ENCODE results near the gene SMIM36. TPM values are rescaled to one million over a fixed set of nuclear protein-coding genes. Genes with fewer than 3 reads are reported as not detected.

SMIM36 gene
- total RNA-seq, 1 donor from 2014 or later, result not detected

- H3K4me1 Mint-ChIP-seq, result no peaks in the 10 kb centered on the region
- ATAC-seq (ENCODE audit: low read depth) (no peak), DNase-seq (no peak)
- peaks cover 9% of the 10 kb centered on the region for H3K27me3 Mint-ChIP-seq
- TF ChIP-seq CTCF (IDR thresholded peaks at IDR 0.05), result no peak
- H3K9me3 Mint-ChIP-seq, result no peaks in the 10 kb centered on the region
- H3K4me3 Mint-ChIP-seq, result no peak overlapping the region
- ChIA-PET CTCF (interaction anchor here (1.1 to 2.0 kb wide), 2 partner anchors 19 to 56 kb away, joined by 3 to 8 read pairs; no protein-coding TSS in a partner anchor), POLR2A (no interaction called here)
- no peak overlapping the region for H3K27ac Mint-ChIP-seq
- intact Hi-C loops (cut with micrococcal nuclease), result no loop called here
- no peaks in the 10 kb centered on the region for H3K36me3 Mint-ChIP-seq (ENCODE audit: low read depth)
Observed at GRCh38 chr17:55545806-55546205, 34.6 kb upstream of the SMIM36 start.

GRCh38 chr17:55543709-55544108, 32.5 kb upstream of the SMIM36 start:
- no peak for ATAC-seq (ENCODE audit: low read depth)

GRCh38 chr17:55540414-55541091, 29.3 kb upstream of the SMIM36 start:
- H3K9me3 Mint-ChIP-seq, result no peaks in the 10 kb centered on the region
- POLR2A ChIA-PET, result no interaction called here
- H3K27me3 Mint-ChIP-seq, result peaks cover 14% of the 10 kb centered on the region
- H3K4me3 Mint-ChIP-seq, result no peak overlapping the region
- ATAC-seq (ENCODE audit: low read depth), result no peak
- DNase-seq, result no peak
- CTCF ChIA-PET, result interaction anchor here (1.0 to 1.4 kb wide), 2 partner anchors 14 to 62 kb away, joined by 3 read pairs; no protein-coding TSS in a partner anchor
- TF ChIP-seq CTCF (IDR thresholded peaks at IDR 0.05), result no peak
- no peaks in the 10 kb centered on the region for H3K36me3 Mint-ChIP-seq (ENCODE audit: low read depth)
- no peaks in the 10 kb centered on the region for H3K4me1 Mint-ChIP-seq
- no peak overlapping the region for H3K27ac Mint-ChIP-seq
- intact Hi-C loops (cut with micrococcal nuclease), result no loop called here

More at GRCh38 chr17:55543709-55544108, 32.5 kb upstream of the SMIM36 start:
- POLR2A ChIA-PET, result no interaction called here
- no peak for DNase-seq
- Mint-ChIP-seq H3K4me1 (no peaks in the 10 kb centered on the region), H3K27me3 (peaks cover 11% of the 10 kb centered on the region), H3K27ac (no peak overlapping the region), H3K9me3 (no peaks in the 10 kb centered on the region), H3K36me3 (ENCODE audit: low read depth) (no peaks in the 10 kb centered on the region), H3K4me3 (no peak overlapping the region)
- no peak for TF ChIP-seq CTCF (IDR thresholded peaks at IDR 0.05)
- intact Hi-C loops (cut with micrococcal nuclease), result no loop called here
- CTCF ChIA-PET, result interaction anchor here (1.5 to 1.8 kb wide), 2 partner anchors 19 to 174 kb away, joined by 3 to 6 read pairs; no protein-coding TSS in a partner anchor

- H3K4me1 Mint-ChIP-seq, result no peaks in the 10 kb centered on the region
- no peak for DNase-seq
- no peaks in the 10 kb centered on the region for H3K36me3 Mint-ChIP-seq (ENCODE audit: low read depth)
- ChIA-PET CTCF (interaction anchor here (0.7 to 1.8 kb wide), 2 partner anchors 10 to 26 kb away, joined by 5 to 9 read pairs; no protein-coding TSS in a partner anchor), POLR2A (no interaction called here)
- peaks cover 8% of the 10 kb centered on the region for H3K27me3 Mint-ChIP-seq
- H3K4me3 Mint-ChIP-seq, result no peak overlapping the region
- ATAC-seq (ENCODE audit: low read depth), result no peak
- TF ChIP-seq CTCF (IDR thresholded peaks at IDR 0.05), result no peak
- H3K9me3 Mint-ChIP-seq, result no peaks in the 10 kb centered on the region
- H3K27ac Mint-ChIP-seq, result no peak overlapping the region
- intact Hi-C loops (cut with micrococcal nuclease), result no loop called here
Observed at GRCh38 chr17:55536205-55536604, 25.0 kb upstream of the SMIM36 start.

GRCh38 chr17:55533608-55534007, 22.4 kb upstream of the SMIM36 start:
- Mint-ChIP-seq H3K4me3 (no peak overlapping the region), H3K4me1 (no peaks in the 10 kb centered on the region), H3K9me3 (no peaks in the 10 kb centered on the region), H3K27ac (no peak overlapping the region), H3K36me3 (ENCODE audit: low read depth) (no peaks in the 10 kb centered on the region), H3K27me3 (peaks cover 4% of the 10 kb centered on the region)
- TF ChIP-seq CTCF (IDR thresholded peaks at IDR 0.05), result no peak
- intact Hi-C loops (cut with micrococcal nuclease), result no loop called here
- ATAC-seq (ENCODE audit: low read depth) (no peak), DNase-seq (no peak)
- ChIA-PET CTCF (interaction anchor here (1.3 to 4.7 kb wide), 3 partner anchors 68 to 202 kb away, joined by 3 to 31 read pairs (median 13); no protein-coding TSS in a partner anchor), POLR2A (no interaction called here)

Data from activated B cell treated with CpG ODN at 0.5 μM for 24 hours (primary cell).